ENCODE measurements around the gene CLIP2.

CLIP2 gene

GRCh38 chr7:74343281-74344131 lies 54.3 kb downstream of the CLIP2 start:
- DNase-seq: no peak
- Histone ChIP-seq H3K79me2 (ENCODE audit: low read length) (no peaks in the 10 kb centered on the region), H3K4me3 (ENCODE audit: low read length) (no peak overlapping the region), H2AFZ (ENCODE audit: low read length) (no peak overlapping the region), H3K9ac (ENCODE audit: low read length) (no peak overlapping the region), H3K4me2 (ENCODE audit: low read depth, low read length) (no peak overlapping the region), H3K9me3 (replicated peaks; ENCODE audit: insufficient read depth, low read length) (no peaks in the 10 kb centered on the region), H3K27me3 (replicated peaks; ENCODE audit: insufficient read depth, low read length) (no peaks in the 10 kb centered on the region), H3K9me2 (replicated peaks; ENCODE audit: insufficient read depth, low read length) (no peaks in the 10 kb centered on the region), H3K36me3 (replicated peaks; ENCODE audit: insufficient read depth, low read length) (no peaks in the 10 kb centered on the region), H3K4me1 (ENCODE audit: low read length) (no peaks in the 10 kb centered on the region), H4K20me1 (ENCODE audit: insufficient read depth, low read length) (no peaks in the 10 kb centered on the region), H3F3A (ENCODE audit: insufficient read depth, low read length) (no peaks in the 10 kb centered on the region), H3K27ac (ENCODE audit: low read length) (no peak overlapping the region)
- TF ChIP-seq EZH2phosphoT487 (IDR thresholded peaks at IDR 0.05; ENCODE audit: low read length): no peak
- TF ChIP-seq EZH2 (optimal IDR thresholded peaks at IDR 0.05; ENCODE audit: low read depth, low read length): no peak
- no peak for TF ChIP-seq CTCF (IDR thresholded peaks at IDR 0.05; ENCODE audit: low read length)

- Histone ChIP-seq H3K36me3 (replicated peaks; ENCODE audit: insufficient read depth, low read length) (no peaks in the 10 kb centered on the region), H3K9ac (ENCODE audit: low read length) (no peak overlapping the region), H4K20me1 (ENCODE audit: insufficient read depth, low read length) (no peaks in the 10 kb centered on the region), H3K27me3 (replicated peaks; ENCODE audit: insufficient read depth, low read length) (no peaks in the 10 kb centered on the region), H3K79me2 (ENCODE audit: low read length) (no peaks in the 10 kb centered on the region), H3K9me3 (replicated peaks; ENCODE audit: insufficient read depth, low read length) (no peaks in the 10 kb centered on the region), H2AFZ (ENCODE audit: low read length) (no peak overlapping the region), H3K4me3 (ENCODE audit: low read length) (no peak overlapping the region), H3K9me2 (replicated peaks; ENCODE audit: insufficient read depth, low read length) (no peaks in the 10 kb centered on the region), H3K4me2 (ENCODE audit: low read depth, low read length) (no peak overlapping the region), H3K27ac (ENCODE audit: low read length) (no peak overlapping the region), H3K4me1 (ENCODE audit: low read length) (no peaks in the 10 kb centered on the region), H3F3A (ENCODE audit: insufficient read depth, low read length) (no peaks in the 10 kb centered on the region)
- no peak for DNase-seq
- TF ChIP-seq EZH2phosphoT487 (IDR thresholded peaks at IDR 0.05; ENCODE audit: low read length): no peak
- no peak for TF ChIP-seq CTCF (IDR thresholded peaks at IDR 0.05; ENCODE audit: low read length)
- TF ChIP-seq EZH2 (optimal IDR thresholded peaks at IDR 0.05; ENCODE audit: low read depth, low read length): no peak
Observed at GRCh38 chr7:74344132-74344496, 54.9 kb downstream of the CLIP2 start.

- Histone ChIP-seq H2AFZ (ENCODE audit: low read length) (no peak overlapping the region), H3K79me2 (ENCODE audit: low read length) (no peaks in the 10 kb centered on the region), H3K9me3 (replicated peaks; ENCODE audit: insufficient read depth, low read length) (no peaks in the 10 kb centered on the region), H3K36me3 (replicated peaks; ENCODE audit: insufficient read depth, low read length) (no peaks in the 10 kb centered on the region), H3K27me3 (replicated peaks; ENCODE audit: insufficient read depth, low read length) (no peaks in the 10 kb centered on the region), H3K4me2 (ENCODE audit: low read depth, low read length) (no peak overlapping the region), H3F3A (ENCODE audit: insufficient read depth, low read length) (no peaks in the 10 kb centered on the region), H3K4me1 (ENCODE audit: low read length) (no peaks in the 10 kb centered on the region), H3K27ac (ENCODE audit: low read length) (no peak overlapping the region), H3K9me2 (replicated peaks; ENCODE audit: insufficient read depth, low read length) (no peaks in the 10 kb centered on the region), H3K9ac (ENCODE audit: low read length) (no peak overlapping the region), H4K20me1 (ENCODE audit: insufficient read depth, low read length) (no peaks in the 10 kb centered on the region), H3K4me3 (ENCODE audit: low read length) (no peak overlapping the region)
- TF ChIP-seq EZH2phosphoT487 (IDR thresholded peaks at IDR 0.05; ENCODE audit: low read length): no peak
- TF ChIP-seq CTCF (IDR thresholded peaks at IDR 0.05; ENCODE audit: low read length): no peak
- TF ChIP-seq EZH2 (optimal IDR thresholded peaks at IDR 0.05; ENCODE audit: low read depth, low read length): no peak
- DNase-seq: no peak
Observed at GRCh38 chr7:74344786-74345185, 55.6 kb downstream of the CLIP2 start.

Data from MM.1S (cell line).